Measurements from ENCODE around the gene VWF. TPM values are rescaled to one million over a fixed set of nuclear protein-coding genes. Genes with fewer than 3 reads are reported as not detected.

VWF gene
- total RNA-seq, 1 experiment from 2014 or later, result 0.48 TPM

DNA sequence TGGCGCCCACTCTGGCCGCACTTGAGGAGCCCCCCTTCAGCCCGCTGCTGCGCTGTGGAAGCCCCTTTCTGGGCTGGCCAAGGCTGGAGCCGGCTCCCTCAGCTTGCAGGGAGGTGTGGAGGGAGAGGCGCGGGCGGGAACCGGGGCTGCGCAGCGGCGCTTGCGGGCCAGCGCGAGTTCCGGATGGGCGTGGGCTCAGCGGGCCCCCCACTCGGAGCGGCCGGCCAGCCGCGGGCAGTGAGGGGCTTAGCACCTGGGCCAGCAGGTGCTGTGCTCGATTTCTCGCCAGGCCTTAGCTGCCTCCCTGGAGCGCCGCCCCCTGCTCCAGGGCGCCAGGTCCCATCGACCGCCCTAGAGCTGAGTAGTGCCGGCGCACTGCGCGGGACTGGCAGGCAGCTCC lies 8.0 kb upstream of the VWF start:
- POLR2A ChIA-PET (ENCODE audit: unreplicated experiment), result no interaction called here
- intact Hi-C loops (cut with micrococcal nuclease; ENCODE audit: unreplicated experiment), result no loop called here
- H3K9me3 ChIP-seq (ENCODE audit: insufficient read depth, low read depth), result no peaks in the 10 kb centered on the region; the same call in 1 of the 2 replicates
- peaks cover 7% of the 10 kb centered on the region for H3F3A ChIP-seq (ENCODE audit: insufficient read depth, low read depth)
- TF ChIP-seq, protein P1, sequence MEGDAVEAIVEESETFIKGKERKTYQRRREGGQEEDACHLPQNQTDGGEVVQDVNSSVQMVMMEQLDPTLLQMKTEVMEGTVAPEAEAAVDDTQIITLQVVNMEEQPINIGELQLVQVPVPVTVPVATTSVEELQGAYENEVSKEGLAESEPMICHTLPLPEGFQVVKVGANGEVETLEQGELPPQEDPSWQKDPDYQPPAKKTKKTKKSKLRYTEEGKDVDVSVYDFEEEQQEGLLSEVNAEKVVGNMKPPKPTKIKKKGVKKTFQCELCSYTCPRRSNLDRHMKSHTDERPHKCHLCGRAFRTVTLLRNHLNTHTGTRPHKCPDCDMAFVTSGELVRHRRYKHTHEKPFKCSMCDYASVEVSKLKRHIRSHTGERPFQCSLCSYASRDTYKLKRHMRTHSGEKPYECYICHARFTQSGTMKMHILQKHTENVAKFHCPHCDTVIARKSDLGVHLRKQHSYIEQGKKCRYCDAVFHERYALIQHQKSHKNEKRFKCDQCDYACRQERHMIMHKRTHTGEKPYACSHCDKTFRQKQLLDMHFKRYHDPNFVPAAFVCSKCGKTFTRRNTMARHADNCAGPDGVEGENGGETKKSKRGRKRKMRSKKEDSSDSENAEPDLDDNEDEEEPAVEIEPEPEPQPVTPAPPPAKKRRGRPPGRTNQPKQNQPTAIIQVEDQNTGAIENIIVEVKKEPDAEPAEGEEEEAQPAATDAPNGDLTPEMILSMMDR (conservative IDR thresholded peaks at IDR 0.05), result no peak
- TF ChIP-seq EZH2 (IDR thresholded peaks at IDR 0.05; ENCODE audit: low read depth), result no peak
- CTCF ChIA-PET, result interaction anchor here (0.7 kb wide), 1 partner anchor 37 kb away, joined by 3 read pairs; no protein-coding TSS in a partner anchor
- H3K79me2 ChIP-seq (ENCODE audit: low read depth), result no peaks in the 10 kb centered on the region
- H3K27ac ChIP-seq, result no peak overlapping the region
- no peaks in the 10 kb centered on the region for H3K9me2 ChIP-seq (ENCODE audit: insufficient read depth)
- no peaks in the 10 kb centered on the region for H3K36me3 ChIP-seq (ENCODE audit: low read depth)
- H3K4me1 ChIP-seq (replicated peaks; ENCODE audit: insufficient read depth), result no peaks in the 10 kb centered on the region
- H3K27me3 ChIP-seq (ENCODE audit: insufficient read depth, low read depth), result no peaks in the 10 kb centered on the region
- no peak overlapping the region for H2AFZ ChIP-seq
- no peaks in the 10 kb centered on the region for H4K20me1 ChIP-seq (ENCODE audit: insufficient read depth)
- no peak for DNase-seq
- BruUV-seq (replicated peaks), result no TSS peak
- H3K4me3 ChIP-seq, result no peak overlapping the region
- H3K4me2 ChIP-seq, result no peak overlapping the region

DNA sequence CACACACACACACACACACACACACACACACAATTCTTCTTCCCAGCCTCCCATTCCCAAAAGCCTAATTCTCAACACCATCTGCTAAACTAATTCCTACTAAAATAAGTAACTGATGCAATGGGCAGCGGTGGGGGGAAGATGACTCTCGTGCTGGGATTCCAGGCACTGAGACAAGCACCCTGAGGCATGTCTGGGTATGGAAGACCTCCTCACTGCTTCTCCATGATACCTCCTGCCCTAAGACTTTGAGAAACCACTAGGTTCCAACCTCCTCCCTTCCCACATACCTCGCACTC lies 789 bp upstream of the VWF start:
- H3K9me3 ChIP-seq (ENCODE audit: insufficient read depth, low read depth), result no peaks in the 10 kb centered on the region
- no peaks in the 10 kb centered on the region for H4K20me1 ChIP-seq (ENCODE audit: insufficient read depth)
- H3K79me2 ChIP-seq (ENCODE audit: low read depth), result no peaks in the 10 kb centered on the region
- POLR2A ChIA-PET (ENCODE audit: unreplicated experiment), result no interaction called here
- no peaks in the 10 kb centered on the region for H3K9me2 ChIP-seq (ENCODE audit: insufficient read depth)
- H3K27ac ChIP-seq, result no peak overlapping the region
- H3F3A ChIP-seq (ENCODE audit: insufficient read depth, low read depth), result 0 out of 2 replicates have a peak, but pooled peaks cover 3% of the 10 kb centered on the region
- no peak for TF ChIP-seq EZH2 (IDR thresholded peaks at IDR 0.05; ENCODE audit: low read depth)
- TF ChIP-seq, protein P1 (conservative IDR thresholded peaks at IDR 0.05), result no peak
- no TSS peak for BruUV-seq (replicated peaks)
- no peak for DNase-seq
- H3K4me1 ChIP-seq (replicated peaks; ENCODE audit: insufficient read depth), result no peaks in the 10 kb centered on the region
- H3K36me3 ChIP-seq (ENCODE audit: low read depth), result no peaks in the 10 kb centered on the region
- H3K4me2 ChIP-seq, result no peak overlapping the region
- CTCF ChIA-PET, result no interaction called here
- H2AFZ ChIP-seq, result no peak overlapping the region
- no peak overlapping the region for H3K4me3 ChIP-seq
- intact Hi-C loops (cut with micrococcal nuclease; ENCODE audit: unreplicated experiment), result no loop called here
- H3K27me3 ChIP-seq (ENCODE audit: insufficient read depth, low read depth), result no peaks in the 10 kb centered on the region

DNA sequence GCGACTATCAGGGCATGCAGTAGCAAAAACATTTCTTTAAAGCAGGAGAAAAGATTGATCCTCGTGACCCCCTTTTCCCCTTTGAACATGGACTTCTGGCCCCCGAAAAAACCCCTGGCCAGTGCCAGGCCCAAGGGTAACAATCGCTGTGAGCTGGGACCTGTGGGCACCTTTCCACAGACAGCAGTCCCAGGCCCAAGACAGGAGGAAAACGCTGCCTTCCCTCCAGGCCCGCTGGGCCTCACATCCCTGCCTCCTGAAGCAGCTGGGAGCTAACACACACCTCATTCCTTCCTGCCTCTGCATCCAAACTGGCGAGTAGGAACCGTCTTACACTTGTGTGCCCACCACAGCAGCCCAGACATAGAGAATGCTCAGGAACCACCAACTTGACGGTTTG lies 1.2 kb downstream of the VWF start:
- intact Hi-C loops (cut with micrococcal nuclease; ENCODE audit: unreplicated experiment), result no loop called here
- CTCF ChIA-PET, result no interaction called here
- no TSS peak for BruUV-seq (replicated peaks)
- DNase-seq, result no peak
- no peaks in the 10 kb centered on the region for H3K9me2 ChIP-seq (ENCODE audit: insufficient read depth)
- H3K4me1 ChIP-seq (replicated peaks; ENCODE audit: insufficient read depth), result no peaks in the 10 kb centered on the region
- H3K9me3 ChIP-seq (ENCODE audit: insufficient read depth, low read depth), result no peaks in the 10 kb centered on the region
- no peak overlapping the region for H3K4me2 ChIP-seq
- H3K4me3 ChIP-seq, result no peak overlapping the region
- H3K79me2 ChIP-seq (ENCODE audit: low read depth), result no peaks in the 10 kb centered on the region
- no peak overlapping the region for H2AFZ ChIP-seq
- no peak for TF ChIP-seq EZH2 (IDR thresholded peaks at IDR 0.05; ENCODE audit: low read depth)
- TF ChIP-seq, protein P1 (conservative IDR thresholded peaks at IDR 0.05), result no peak
- no peak overlapping the region for H3K27ac ChIP-seq
- H4K20me1 ChIP-seq (ENCODE audit: insufficient read depth), result no peaks in the 10 kb centered on the region
- no peaks in the 10 kb centered on the region for H3F3A ChIP-seq (ENCODE audit: insufficient read depth, low read depth)
- no peaks in the 10 kb centered on the region for H3K36me3 ChIP-seq (ENCODE audit: low read depth)
- POLR2A ChIA-PET (ENCODE audit: unreplicated experiment), result no interaction called here
- H3K27me3 ChIP-seq (ENCODE audit: insufficient read depth, low read depth), result no peaks in the 10 kb centered on the region

Data from PC-9 (cell line).